AG04449 (cell line): ENCODE measurements around the gene PTTG1IP.

ENCODE experiments used
- CTCF ChIA-PET: fragments of 350-600 bp; formaldehyde crosslinking; extraction: SDS; loops from one replicate; lab custom pipeline; 2021; ENCODE audit warnings: antibody characterized with exemption; lab: Yijun Ruan, JAX
- POLR2A ChIA-PET: fragments of 400-600, 350-600 bp; formaldehyde crosslinking; extraction: SDS; loops from one replicate; lab custom pipeline; 2020; ENCODE audit warnings: antibody characterized with exemption, inconsistent platforms; lab: Yijun Ruan, JAX
- DNase-seq: peaks from one replicate; pipeline ENCODE4 v3.0.0-alpha.2; 2010; ENCODE audit warnings: low read depth, low spot score
- H3K4me3 ChIP-seq: 2 replicates; pipeline ENCODE4 v1.5.1; 2011; ENCODE audit warnings: low read depth, mild to moderate bottlenecking, control low read depth, low read length
- CTCF ChIP-seq: IDR thresholded peaks from one replicate; pipeline ENCODE4 v1.5.1; 2011; ENCODE audit warnings: mild to moderate bottlenecking, moderate library complexity, low read length, control low read depth, inconsistent platforms; ENCODE audit not compliant: insufficient read depth; ENCODE audit errors: missing control alignments

The PTTG1IP gene

GRCh38 chr21:44853601-44854390, 19.7 kb downstream of the PTTG1IP start:
- DNase-seq = no peak
- CTCF ChIA-PET = no interaction called here
- no peak for TF ChIP-seq CTCF
- no peak overlapping the region for H3K4me3 ChIP-seq
- POLR2A ChIA-PET = no interaction called here

GRCh38 chr21:44850905-44851657, 22.4 kb downstream of the PTTG1IP start:
- H3K4me3 ChIP-seq = no peak overlapping the region
- no peak for DNase-seq
- CTCF ChIA-PET = no interaction called here
- POLR2A ChIA-PET = no interaction called here
- TF ChIP-seq CTCF = no peak

GRCh38 chr21:44850208-44850800, 23.2 kb downstream of the PTTG1IP start:
- ChIA-PET CTCF (no interaction called here), POLR2A (no interaction called here)

GRCh38 chr21:44849616-44850130, 23.8 kb downstream of the PTTG1IP start:
- DNase-seq = no peak
- TF ChIP-seq CTCF = no peak
- H3K4me3 ChIP-seq = no peak overlapping the region
- CTCF ChIA-PET = no interaction called here
- POLR2A ChIA-PET = interaction anchor here (0.8 kb wide), 1 partner anchor 14 kb away, joined by 3 read pairs; no protein-coding TSS in a partner anchor

More at GRCh38 chr21:44850208-44850800, 23.2 kb downstream of the PTTG1IP start:
- no peak for DNase-seq
- TF ChIP-seq CTCF = no peak
- no peak overlapping the region for H3K4me3 ChIP-seq

GRCh38 chr21:44848821-44849521, 24.5 kb downstream of the PTTG1IP start:
- POLR2A ChIA-PET = interaction anchor here (0.8 kb wide), 1 partner anchor 15 kb away, joined by 3 read pairs; no protein-coding TSS in a partner anchor
- CTCF ChIA-PET = no interaction called here

More at GRCh38 chr21:44848821-44849521, 24.5 kb downstream of the PTTG1IP start:
- no peak for TF ChIP-seq CTCF
- DNase-seq = no peak
- H3K4me3 ChIP-seq = no peak overlapping the region
